VCaP (cell line): ENCODE data around the gene CTAGE9.
A peak's percentile ranks its signal among the peaks of the same experiment; 100 is the strongest.

Experiments
- H3K27ac ChIP-seq: fragments of 450-650 bp; 2 replicates; pipeline ENCODE4 v1.5.1; 2017
- CTCF ChIP-seq: fragments of 450-650 bp; conservative IDR thresholded peaks from 2 replicates; pipeline ENCODE4 v1.5.1; 2017; ENCODE audit warnings: mild to moderate bottlenecking, moderate library complexity

CTAGE9 gene

GRCh38 chr6:131694832-131695426 is 15.9 kb downstream of the CTAGE9 start:
- peak; percentile 92 for TF ChIP-seq CTCF
- no peak overlapping the region for H3K27ac ChIP-seq

- no peak for TF ChIP-seq CTCF
- H3K27ac ChIP-seq = peak overlapping the region; percentile 34; the same call in 1 of the 2 replicates
Measured at GRCh38 chr6:131693384-131693783, 17.4 kb downstream of the CTAGE9 start.

DNA sequence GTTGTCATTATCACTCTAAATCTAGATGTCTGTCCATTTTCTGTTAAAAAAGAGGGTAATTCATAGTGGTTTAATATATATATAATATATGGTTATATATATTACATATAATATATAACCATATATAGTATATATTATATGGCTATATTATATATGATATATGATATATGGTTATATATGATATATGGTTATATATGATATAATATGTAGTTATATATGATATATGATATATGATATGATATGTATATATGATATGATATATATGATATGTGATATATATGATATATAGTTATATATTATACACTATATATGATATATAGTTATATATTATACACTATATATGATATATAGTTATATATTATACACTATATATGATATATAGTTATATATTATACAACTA is 18.2 kb downstream of the CTAGE9 start:
- H3K27ac ChIP-seq = no peak overlapping the region
- TF ChIP-seq CTCF = no peak

GRCh38 chr6:131692031-131692430 is 18.8 kb downstream of the CTAGE9 start:
- H3K27ac ChIP-seq = no peak overlapping the region
- no peak for TF ChIP-seq CTCF

DNA sequence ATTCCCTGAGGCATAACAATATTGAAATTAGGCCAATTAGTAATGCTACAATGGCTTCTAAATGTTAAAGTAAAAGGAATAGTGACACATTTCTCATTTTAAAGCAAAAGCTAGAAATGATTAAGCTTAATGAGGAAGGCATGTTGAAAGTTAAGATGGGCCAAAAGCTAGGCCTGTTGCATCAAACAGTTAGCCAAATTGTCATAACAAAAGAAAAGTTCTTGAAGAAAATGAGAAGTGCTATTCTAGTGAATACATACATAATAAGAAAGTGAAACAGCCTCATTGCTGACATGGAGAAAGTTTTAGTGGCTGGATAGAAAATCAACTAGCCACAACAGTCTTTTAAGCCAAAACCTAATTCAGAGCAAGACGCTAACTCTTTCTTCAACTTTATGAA is 22.5 kb downstream of the CTAGE9 start:
- H3K27ac ChIP-seq = no peak overlapping the region
- no peak for TF ChIP-seq CTCF

DNA sequence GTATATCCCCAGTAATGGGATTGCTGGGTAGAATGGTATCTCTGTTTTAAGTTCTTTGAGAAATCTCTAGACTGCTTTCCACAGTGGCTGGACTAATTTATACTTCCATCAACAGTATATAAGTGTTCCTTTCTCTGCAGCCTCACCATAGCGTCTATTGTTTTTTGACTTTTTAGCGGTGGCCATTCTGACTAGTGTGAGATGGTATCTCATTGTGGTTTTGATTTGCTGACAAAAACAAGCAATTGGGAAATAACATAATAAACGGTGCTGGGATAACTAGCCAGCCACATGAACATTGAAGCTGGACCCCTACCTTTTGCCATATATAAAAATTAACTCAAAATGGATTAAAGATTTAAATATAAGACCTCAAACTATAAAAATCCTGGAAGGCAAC is 23.8 kb downstream of the CTAGE9 start:
- TF ChIP-seq CTCF = no peak
- H3K27ac ChIP-seq = no peak overlapping the region

- H3K27ac ChIP-seq = no peak overlapping the region
Measured at GRCh38 chr6:131685266-131685780, 25.5 kb downstream of the CTAGE9 start.

More at GRCh38 chr6:131685266-131685780, 25.5 kb downstream of the CTAGE9 start:
- no peak for TF ChIP-seq CTCF
